Measurements from ENCODE around the gene MYB. TPM values are rescaled to one million over a fixed set of nuclear protein-coding genes. Genes with fewer than 3 reads are reported as not detected.

The MYB gene
- total RNA-seq, 2 experiments from 2014 or later, result 50.9 to 53.6 TPM

DNA sequence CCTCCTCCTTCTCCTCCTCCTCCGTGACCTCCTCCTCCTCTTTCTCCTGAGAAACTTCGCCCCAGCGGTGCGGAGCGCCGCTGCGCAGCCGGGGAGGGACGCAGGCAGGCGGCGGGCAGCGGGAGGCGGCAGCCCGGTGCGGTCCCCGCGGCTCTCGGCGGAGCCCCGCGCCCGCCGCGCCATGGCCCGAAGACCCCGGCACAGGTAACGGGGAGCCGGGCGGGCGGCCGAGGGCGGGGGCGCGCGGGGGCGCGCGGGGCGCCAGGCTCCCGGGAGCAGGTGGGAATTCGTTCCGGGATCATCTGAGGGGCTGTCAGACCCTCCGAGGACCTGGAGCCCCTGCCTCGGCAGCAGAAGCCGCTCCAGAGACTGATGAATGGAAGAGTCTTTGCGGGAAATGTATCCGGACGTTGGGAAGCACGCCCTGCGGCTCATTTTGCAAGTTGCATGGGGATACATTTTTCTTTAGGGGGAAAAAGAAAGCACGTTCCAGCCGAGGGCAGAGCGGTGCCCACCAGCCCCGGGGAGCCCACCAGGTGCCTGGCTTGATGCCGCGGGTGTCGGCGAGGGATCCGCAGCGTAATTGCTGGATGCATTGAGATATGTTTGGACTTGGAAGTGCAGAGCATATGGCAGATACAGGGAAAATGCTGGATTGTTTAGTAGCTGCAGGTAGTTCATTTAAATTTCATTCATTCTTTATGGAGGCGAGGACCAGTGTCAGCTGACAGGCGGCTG is 394 bp downstream of the MYB start:
- Mint-ChIP-seq H3K4me1 (ENCODE audit: low read depth) (peaks cover 44% of the 10 kb centered on the region), H3K4me3 (peak overlapping the region; percentile 99), H3K27me3 (no peaks in the 10 kb centered on the region), H3K27ac (peak overlapping the region; percentile 97), H3K36me3 (ENCODE audit: low read depth) (peaks cover 38% of the 10 kb centered on the region), H3K9me3 (no peaks in the 10 kb centered on the region)
- TF ChIP-seq, protein P1, sequence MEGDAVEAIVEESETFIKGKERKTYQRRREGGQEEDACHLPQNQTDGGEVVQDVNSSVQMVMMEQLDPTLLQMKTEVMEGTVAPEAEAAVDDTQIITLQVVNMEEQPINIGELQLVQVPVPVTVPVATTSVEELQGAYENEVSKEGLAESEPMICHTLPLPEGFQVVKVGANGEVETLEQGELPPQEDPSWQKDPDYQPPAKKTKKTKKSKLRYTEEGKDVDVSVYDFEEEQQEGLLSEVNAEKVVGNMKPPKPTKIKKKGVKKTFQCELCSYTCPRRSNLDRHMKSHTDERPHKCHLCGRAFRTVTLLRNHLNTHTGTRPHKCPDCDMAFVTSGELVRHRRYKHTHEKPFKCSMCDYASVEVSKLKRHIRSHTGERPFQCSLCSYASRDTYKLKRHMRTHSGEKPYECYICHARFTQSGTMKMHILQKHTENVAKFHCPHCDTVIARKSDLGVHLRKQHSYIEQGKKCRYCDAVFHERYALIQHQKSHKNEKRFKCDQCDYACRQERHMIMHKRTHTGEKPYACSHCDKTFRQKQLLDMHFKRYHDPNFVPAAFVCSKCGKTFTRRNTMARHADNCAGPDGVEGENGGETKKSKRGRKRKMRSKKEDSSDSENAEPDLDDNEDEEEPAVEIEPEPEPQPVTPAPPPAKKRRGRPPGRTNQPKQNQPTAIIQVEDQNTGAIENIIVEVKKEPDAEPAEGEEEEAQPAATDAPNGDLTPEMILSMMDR (IDR thresholded peaks at IDR 0.05), result no peak
- POLR2A ChIA-PET, result interaction anchor here (0.6 to 8.1 kb wide), 25 partner anchors 9 to 1108 kb away, joined by 3 to 94 read pairs (median 5); partner anchors contain the start of genes BCLAF1 and HBS1L
- CTCF ChIA-PET, result interaction anchor here (1.0 to 3.7 kb wide), 8 partner anchors 19 to 127 kb away, joined by 3 to 67 read pairs (median 13); partner anchors contain the start of gene HBS1L
- peak; percentile 35 for DNase-seq
- ATAC-seq, result no peak
- intact Hi-C loops (cut with micrococcal nuclease), result loop anchor here (2.0 to 5.0 kb wide), 4 partner anchors 19 to 169 kb away; partner anchors contain the start of gene HBS1L

DNA sequence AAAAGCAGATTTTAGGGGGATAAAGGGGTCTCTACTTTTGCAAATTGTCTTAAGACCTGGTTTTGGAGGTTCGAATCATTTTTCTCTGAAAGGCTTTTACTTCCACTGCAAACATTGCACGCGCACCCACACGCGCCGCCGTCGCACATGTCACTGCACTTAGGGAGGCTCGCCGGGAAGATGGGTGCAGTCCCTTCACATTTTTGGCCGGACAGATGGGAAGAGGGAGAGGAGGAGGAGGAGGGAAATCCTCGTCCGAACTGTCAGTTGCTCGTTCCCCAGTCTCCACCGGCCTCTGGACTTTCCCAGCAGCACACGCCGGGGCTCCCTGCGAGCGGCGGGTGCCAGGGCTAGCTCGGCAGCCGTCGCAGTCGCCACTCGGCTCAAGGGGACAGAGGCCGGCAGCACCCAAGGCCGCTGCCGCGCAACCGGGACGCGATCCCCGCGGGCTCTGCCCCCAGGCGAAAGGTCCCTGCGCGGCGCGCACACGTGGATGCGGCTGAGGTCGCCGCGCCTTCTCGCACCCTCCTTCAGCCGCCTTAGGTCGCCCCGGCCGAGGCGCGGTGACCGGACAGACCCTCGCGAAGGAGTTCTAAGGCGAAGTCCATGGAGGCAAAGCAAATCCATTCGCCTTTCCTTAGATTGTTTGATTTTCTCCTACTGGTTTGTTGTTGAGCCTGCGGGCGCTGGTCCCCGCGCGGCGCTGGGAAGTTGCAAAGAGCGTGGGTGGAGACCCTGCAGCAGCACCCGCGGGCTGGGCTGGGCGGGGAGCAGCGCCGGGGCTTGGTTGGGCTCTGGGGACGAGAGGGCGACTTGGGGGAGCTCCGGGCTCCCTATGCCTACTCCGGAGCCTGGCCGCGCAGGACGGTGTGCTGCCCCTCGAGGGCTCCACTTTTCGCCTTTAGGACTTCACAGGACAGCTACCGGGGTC is 1.2 kb downstream of the MYB start:
- TF ChIP-seq, protein P1 (IDR thresholded peaks at IDR 0.05), result no peak
- intact Hi-C loops (cut with micrococcal nuclease), result loop anchor here (1.0 to 5.0 kb wide), 5 partner anchors 20 to 170 kb away; partner anchors contain the start of gene HBS1L
- H3K4me1 Mint-ChIP-seq (ENCODE audit: low read depth), result peaks cover 40% of the 10 kb centered on the region
- no peaks in the 10 kb centered on the region for H3K9me3 Mint-ChIP-seq
- H3K4me3 Mint-ChIP-seq, result peak overlapping the region; percentile 99
- peaks cover 45% of the 10 kb centered on the region for H3K36me3 Mint-ChIP-seq (ENCODE audit: low read depth)
- H3K27me3 Mint-ChIP-seq, result no peaks in the 10 kb centered on the region
- ChIA-PET POLR2A (interaction anchor here (0.5 to 8.1 kb wide), 31 partner anchors 10 to 183 kb away, joined by 3 to 94 read pairs (median 5); partner anchors contain the start of gene HBS1L), CTCF (interaction anchor here (1.2 to 3.7 kb wide), 6 partner anchors 20 to 130 kb away, joined by 4 to 67 read pairs (median 22); partner anchors contain the start of gene HBS1L)
- peak; percentile 14 for ATAC-seq
- DNase-seq, result peak; percentile 71
- H3K27ac Mint-ChIP-seq, result peak overlapping the region; percentile 97

DNA sequence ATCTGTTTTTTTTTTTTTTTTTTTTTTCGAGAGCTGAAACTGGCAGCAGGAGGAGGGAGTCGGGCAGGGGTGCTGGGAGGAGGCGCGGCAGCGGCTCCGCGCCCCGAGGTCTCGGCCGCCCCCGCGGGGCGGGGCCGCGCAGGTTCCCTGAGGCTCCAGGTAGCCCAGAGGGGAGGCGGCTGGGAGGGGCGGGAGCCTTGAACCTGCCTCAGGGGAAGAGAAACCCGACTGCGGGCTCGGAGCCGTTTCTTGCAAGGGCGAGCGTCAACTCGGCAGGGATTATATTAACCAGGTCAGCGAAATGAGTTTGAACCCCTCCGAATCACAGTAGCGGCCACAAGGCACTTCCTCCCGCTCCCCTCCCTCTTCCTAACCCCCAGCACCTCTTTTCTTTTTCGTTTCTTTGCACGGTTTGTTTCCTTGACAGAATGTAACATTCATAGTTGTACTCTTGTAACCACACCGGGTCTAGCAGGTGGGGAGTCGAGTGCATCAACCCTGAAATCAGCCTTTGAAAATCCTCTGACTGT is 2.0 kb downstream of the MYB start:
- Mint-ChIP-seq H3K36me3 (ENCODE audit: low read depth) (peaks cover 50% of the 10 kb centered on the region), H3K4me3 (peak overlapping the region; percentile 99), H3K9me3 (no peaks in the 10 kb centered on the region), H3K4me1 (ENCODE audit: low read depth) (peaks cover 37% of the 10 kb centered on the region), H3K27me3 (no peaks in the 10 kb centered on the region), H3K27ac (peak overlapping the region; percentile 97)
- POLR2A ChIA-PET, result interaction anchor here (0.5 to 8.1 kb wide), 30 partner anchors 8 to 183 kb away, joined by 3 to 94 read pairs (median 4); partner anchors contain the start of gene HBS1L
- TF ChIP-seq, protein P1 (IDR thresholded peaks at IDR 0.05), result no peak
- ATAC-seq (peak; percentile 48), DNase-seq (peak; percentile 91)
- intact Hi-C loops (cut with micrococcal nuclease), result loop anchor here (1.0 to 5.0 kb wide), 5 partner anchors 20 to 171 kb away; partner anchors contain the start of gene HBS1L
- CTCF ChIA-PET, result interaction anchor here (0.7 to 3.7 kb wide), 32 partner anchors 9 to 243 kb away, joined by 3 to 67 read pairs (median 5); partner anchors contain the start of gene HBS1L

DNA sequence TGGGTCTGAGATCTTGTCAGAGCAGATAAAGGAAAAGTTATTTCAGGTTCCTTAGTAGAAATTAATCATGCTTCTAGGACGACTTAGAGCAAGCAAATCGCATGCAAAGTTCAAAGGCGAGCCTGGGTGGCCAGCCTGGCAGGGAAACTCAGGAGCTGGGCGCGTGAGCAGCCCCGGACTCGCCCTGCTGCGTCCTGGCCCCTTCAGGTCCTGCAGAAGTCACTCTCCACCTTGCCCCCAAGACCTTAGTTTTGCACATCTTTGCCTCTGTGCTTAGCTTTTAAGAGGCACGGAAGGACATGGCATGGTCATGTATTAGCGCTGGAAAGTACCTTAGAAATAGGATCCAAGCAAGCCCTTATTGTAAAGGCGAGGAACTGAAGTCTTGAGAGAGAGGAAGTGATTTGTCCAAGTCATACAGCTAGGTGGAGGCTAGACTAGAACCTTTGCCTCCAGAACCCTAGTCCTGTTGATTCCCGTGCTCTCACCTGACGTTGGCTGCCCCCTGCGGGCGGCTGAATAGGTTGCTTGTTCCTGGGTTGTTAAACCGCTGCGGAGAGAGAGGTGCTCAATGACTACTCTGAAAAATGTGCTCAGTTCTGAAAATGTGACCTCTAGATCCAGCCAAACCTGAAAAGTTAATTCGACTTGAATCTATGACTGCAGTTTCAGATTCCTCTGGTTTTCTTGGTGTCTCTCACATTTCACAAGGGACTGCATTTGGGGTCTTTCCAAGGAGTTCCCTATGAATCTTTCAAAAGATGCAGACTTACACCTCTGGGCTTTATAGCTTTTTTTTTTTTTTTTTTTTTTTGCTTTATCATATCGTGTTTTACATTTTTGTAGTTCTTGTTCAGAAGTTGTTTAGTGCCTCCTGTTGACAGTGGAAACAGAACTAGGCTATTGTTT is 2.7 kb downstream of the MYB start:
- POLR2A ChIA-PET, result interaction anchor here (0.7 to 8.1 kb wide), 25 partner anchors 9 to 186 kb away, joined by 3 to 94 read pairs (median 5); partner anchors contain the start of gene HBS1L
- Mint-ChIP-seq H3K4me3 (peak overlapping the region; percentile 99), H3K4me1 (ENCODE audit: low read depth) (peaks cover 33% of the 10 kb centered on the region), H3K9me3 (no peaks in the 10 kb centered on the region), H3K27me3 (no peaks in the 10 kb centered on the region), H3K36me3 (ENCODE audit: low read depth) (peaks cover 57% of the 10 kb centered on the region), H3K27ac (peak overlapping the region; percentile 97)
- CTCF ChIA-PET, result interaction anchor here (0.6 to 3.7 kb wide), 38 partner anchors 8 to 254 kb away, joined by 3 to 67 read pairs (median 5); partner anchors contain the start of gene HBS1L
- intact Hi-C loops (cut with micrococcal nuclease), result loop anchor here (1.0 to 5.0 kb wide), 5 partner anchors 21 to 171 kb away; partner anchors contain the start of gene HBS1L
- TF ChIP-seq, protein P1 (IDR thresholded peaks at IDR 0.05), result peak; percentile 83
- peak; percentile 45 for ATAC-seq
- DNase-seq, result peak; percentile 93

All from activated CD8-positive, alpha-beta T cell treated with anti-CD3 and anti-CD28 coated beads for 36 hours (primary cell).